A549 (cell line): ENCODE measurements around the gene DENND4B. TPM values are rescaled to one million over a fixed set of nuclear protein-coding genes. Genes with fewer than 3 reads are reported as not detected.

ENCODE experiments used
- ATAC-seq, 2 experiments: fragments of 200-7000 bp in 1 of 2; fragments of >200 bp in 1 of 2; cut with Nextera tagmentation in 1 of 2; cut with Tn5 transposase in 1 of 2; 3 replicates each; pipeline versions ENCODE4 v1.8.0 to v1.9.1; 2018 to 2020; ENCODE audit warnings: mild to moderate bottlenecking in 1 of 2, moderate library complexity in 1 of 2
- CTCF ChIA-PET: fragments of 300-600 bp; sonication (Branson Sonifier 250); formaldehyde crosslinking; extraction: SDS; loops from one replicate; lab custom pipeline; 2021; ENCODE audit warnings: antibody characterized with exemption, inconsistent platforms; lab: Yijun Ruan, JAX
- POLR2A ChIA-PET: fragments of 350-600 bp; formaldehyde crosslinking; extraction: SDS; loops from one replicate; lab custom pipeline; 2021; ENCODE audit warnings: antibody characterized with exemption, inconsistent platforms; lab: Yijun Ruan, JAX
- DNase-seq, 2 experiments: peaks; one replicate each; pipeline versions ENCODE4 v3.0.0 to v3.0.0-alpha.2; 2011 to 2016; ENCODE audit warnings: low read depth in 1 of 2, low spot score in 1 of 2
- FAIRE-seq: peaks from 2 replicates; lab custom pipeline; 2011; peaks lifted over from hg19 to GRCh38; lab: Jason Lieb, UNC
- H3K27ac ChIP-seq, 2 experiments: fragments of >200 bp; sonication (Bioruptor Twin); formaldehyde crosslinking; 3 replicates each; pipeline ENCODE4 v1.5.1; 2016 to 2017
- H3K4me1 ChIP-seq: fragments of >200 bp; sonication (Bioruptor Twin); formaldehyde crosslinking; 3 replicates; pipeline ENCODE4 v1.6.1; 2016
- H3K4me2 ChIP-seq: fragments of >200 bp; sonication (Bioruptor Twin); formaldehyde crosslinking; 3 replicates; pipeline ENCODE4 v1.6.1; 2016
- H3K4me3 ChIP-seq: fragments of >200 bp; sonication (Bioruptor Twin); formaldehyde crosslinking; 3 replicates; pipeline ENCODE4 v1.5.1; 2016
- H3K9me3 ChIP-seq: fragments of >200 bp; sonication (Bioruptor Twin); formaldehyde crosslinking; 3 replicates; pipeline ENCODE4 v1.6.1; 2016
- BCL3 ChIP-seq: fragments of >200 bp; sonication (Bioruptor Twin); formaldehyde crosslinking; IDR thresholded peaks from 3 replicates; pipeline ENCODE4 v1.6.1; 2016
- BHLHE40 ChIP-seq: IDR thresholded peaks from 2 replicates; pipeline ENCODE4 v1.6.1; 2012; ENCODE audit warnings: low read depth, low read length, inconsistent platforms
- CEBPB ChIP-seq, 2 experiments: fragments of >200 bp in 1 of 2; sonication (Bioruptor Twin) in 1 of 2; formaldehyde crosslinking in 1 of 2; IDR thresholded peaks; 2 replicates each; pipeline ENCODE4 v1.6.1; 2012 to 2016
- CHD2 ChIP-seq: fragments of 150-350 bp; IDR thresholded peaks from 2 replicates; pipeline ENCODE4 v1.6.1; 2014; ENCODE audit warnings: low read length; ENCODE audit not compliant: partially characterized antibody
- CHD4 ChIP-seq: fragments of 200-600 bp; sonication (generic); IDR thresholded peaks from 2 replicates; pipeline ENCODE4 v1.6.1; 2016; ENCODE audit warnings: antibody characterized with exemption, mild to moderate bottlenecking, borderline replicate concordance
- EHF ChIP-seq: fragments of 250-450 bp; sonication (Bioruptor Pico); IDR thresholded peaks from 2 replicates; pipeline ENCODE4 v1.5.0; 2020; ENCODE audit warnings: mild to moderate bottlenecking
- EHMT2 ChIP-seq: fragments of 200-600 bp; sonication (generic); IDR thresholded peaks from 2 replicates; pipeline ENCODE4 v1.6.1; 2016; ENCODE audit warnings: antibody characterized with exemption, low read depth, mild to moderate bottlenecking, moderate library complexity
- EP300 ChIP-seq, 2 experiments: fragments of >200 bp; sonication (Bioruptor Twin); formaldehyde crosslinking; IDR thresholded peaks; 2 replicates in 1 of 2; 3 replicates in 1 of 2; pipeline ENCODE4 v1.6.1; 2016 to 2017
- ESRRA ChIP-seq: fragments of 150-350 bp; IDR thresholded peaks from 2 replicates; pipeline ENCODE4 v1.6.1; 2014; ENCODE audit warnings: mild to moderate bottlenecking, low read length, borderline replicate concordance
- FOXS1 ChIP-seq: fragments of 250-450 bp; sonication (Bioruptor Pico); IDR thresholded peaks from 2 replicates; pipeline ENCODE4 v1.5.0; 2020; ENCODE audit warnings: mild to moderate bottlenecking, moderate library complexity
- HES2 ChIP-seq: fragments of >200 bp; sonication (Bioruptor Twin); formaldehyde crosslinking; IDR thresholded peaks from 2 replicates; pipeline ENCODE4 v1.6.1; 2016
- HOXB5 ChIP-seq: fragments of 250-450 bp; sonication (Bioruptor Pico); IDR thresholded peaks from 2 replicates; pipeline ENCODE4 v1.5.0; 2020; ENCODE audit warnings: mild to moderate bottlenecking, moderate library complexity
- JUN ChIP-seq, 2 experiments: fragments of >200 bp; sonication (Bioruptor Twin); formaldehyde crosslinking; IDR thresholded peaks; 2 replicates in 1 of 2; 3 replicates in 1 of 2; pipeline ENCODE4 v1.6.1; 2016 to 2017
- KDM5A ChIP-seq: fragments of 200-600 bp; sonication (generic); IDR thresholded peaks from 2 replicates; pipeline ENCODE4 v1.6.1; 2016; ENCODE audit warnings: antibody characterized with exemption, mild to moderate bottlenecking
- MAX ChIP-seq: IDR thresholded peaks from 2 replicates; pipeline ENCODE4 v1.6.1; 2012
- MYC ChIP-seq: IDR thresholded peaks from 2 replicates; pipeline ENCODE4 v1.6.1; 2012; ENCODE audit warnings: mild to moderate bottlenecking, inconsistent platforms, low read length, improper control_type of control experiment, borderline replicate concordance
- NPAS2 ChIP-seq: fragments of 250-450 bp; sonication (Bioruptor Pico); IDR thresholded peaks from 2 replicates; pipeline ENCODE4 v1.8.0; 2022; ENCODE audit warnings: mild to moderate bottlenecking, moderate library complexity, borderline replicate concordance
- NR3C1 ChIP-seq: fragments of >200 bp; sonication (Bioruptor Twin); formaldehyde crosslinking; IDR thresholded peaks from 3 replicates; pipeline ENCODE4 v1.6.1; 2017
- PHF8 ChIP-seq: fragments of 200-600 bp; sonication (generic); IDR thresholded peaks from 2 replicates; pipeline ENCODE4 v1.6.1; 2016; ENCODE audit warnings: low read depth, mild to moderate bottlenecking, antibody characterized with exemption, moderate library complexity, borderline replicate concordance
- POLR2A ChIP-seq: IDR thresholded peaks from 2 replicates; pipeline ENCODE4 v1.6.1; 2012; ENCODE audit warnings: mild to moderate bottlenecking, low read length
- TFCP2L1 ChIP-seq: fragments of 250-450 bp; sonication (Bioruptor Pico); IDR thresholded peaks from 2 replicates; pipeline ENCODE4 v1.5.0; 2021; ENCODE audit warnings: mild to moderate bottlenecking
- ZC3H11A ChIP-seq: fragments of 450-650 bp; IDR thresholded peaks from 2 replicates; pipeline ENCODE4 v1.6.1; 2014; ENCODE audit warnings: antibody characterized with exemption, mild to moderate bottlenecking
- ZSCAN20 ChIP-seq: fragments of 250-450 bp; sonication (Bioruptor Pico); IDR thresholded peaks from 2 replicates; pipeline ENCODE4 v1.8.0; 2022; ENCODE audit warnings: mild to moderate bottlenecking, moderate library complexity
- WGBS: methylation state at CpG from one replicate; pipeline ENCODE4 v1.1.6; 2017; ENCODE audit errors: missing lambda C conversion rate; 5-methylcytosine and 5-hydroxymethylcytosine counted together
- polyA plus RNA-seq, 4 experiments: library from polyadenylated mRNA; depleted of rRNA in 3 of 4; stranded (reverse); fragments of >200 nt; fragmentation: RNase III in 1 of 4; extraction: RNeasy Plus Mini Kit Qiagen cat#74134 plus additional on column Dnase treatment in 1 of 4; gene quantifications; 2 replicates in 3 of 4; 3 replicates in 1 of 4; pipeline ENCODE4 v1.2.3, GENCODE V29; 2011 to 2017

The DENND4B gene
- polyA plus RNA-seq, 2 of the 4 experiments (the other 2 are of a cell fraction) = 18.7 to 43.3 TPM

- ChIA-PET POLR2A (interaction anchor here (0.6 to 4.4 kb wide), 10 partner anchors 9 to 194 kb away, joined by 3 to 78 read pairs (median 6); partner anchors contain the start of genes CREB3L4, DENND4B, GATAD2B and RAB13), CTCF (interaction anchor here (0.5 to 7.5 kb wide), 19 partner anchors 9 to 947 kb away, joined by 3 to 90 read pairs (median 3); partner anchors contain the start of genes CREB3L4, DENND4B and RAB13)
- peak within 1 kb of the TSS; percentile 92 for H3K4me2 ChIP-seq
- H3K4me1 ChIP-seq = peaks cover 18% of the 10 kb centered on the region
- peak within 1 kb of the TSS; percentile 88 to 95 for H3K27ac ChIP-seq
- DNase-seq (peak; percentile 82 to 90), ATAC-seq (peak; percentile 95 to 98), FAIRE-seq (no peak)
- WGBS = 2% methylated on average over 30 of the region's 75 CpGs
- H3K4me3 ChIP-seq = peak within 1 kb of the TSS; percentile 92
- H3K9me3 ChIP-seq = no peaks in the 10 kb centered on the region
- TF ChIP-seq MAX = peak; percentile 81
- TF ChIP-seq BCL3 = peak; percentile 83
- TF ChIP-seq POLR2A = peak; percentile 56
- TF ChIP-seq ZC3H11A = no peak
- TF ChIP-seq JUN (IDR thresholded peaks at IDR 0.05) = peak in 1 of 2 experiments; percentile 62; a peak in 1 of 5 replicates
- peak; percentile 93 for TF ChIP-seq PHF8
Measured at GRCh38 chr1:153977250-153978240, 31.0 kb upstream of the DENND4B start, which contains the start of gene JTB. TSS of gene JTB (minus strand) at chr1:153977674. CDS start at chr1:153977252, 422 bp downstream.

GRCh38 chr1:153976819-153977249, 30.3 kb upstream of the DENND4B start:
- TF ChIP-seq CHD2 (no peak), CHD4 (no peak), EHMT2 (no peak), NPAS2 (no peak), HOXB5 (CRISPR knock-in tag) (no peak), HES2 (no peak), MAX (no peak), ZC3H11A (no peak), CEBPB (IDR thresholded peaks at IDR 0.05) (no peak), EHF (no peak), FOXS1 (CRISPR knock-in tag) (no peak), KDM5A (no peak), NR3C1 (no peak), BHLHE40 (no peak), ESRRA (no peak), TFCP2L1 (CRISPR knock-in tag) (no peak), ZSCAN20 (CRISPR knock-in tag) (no peak), MYC (no peak), EP300 (IDR thresholded peaks at IDR 0.05) (no peak)
- ATAC-seq = peak; percentile 3 to 45; a peak in 4 of 6 replicates
- Histone ChIP-seq H3K4me3 (peak overlapping the region; percentile 92), H3K4me2 (peak overlapping the region; percentile 92), H3K4me1 (peaks cover 18% of the 10 kb centered on the region), H3K27ac (peak overlapping the region; percentile 88 to 95), H3K9me3 (no peaks in the 10 kb centered on the region)
- CTCF ChIA-PET = interaction anchor here (0.8 to 7.5 kb wide), 10 partner anchors 9 to 187 kb away, joined by 3 to 90 read pairs (median 5); partner anchors contain the start of genes CREB3L4, DENND4B and RAB13
- 2% methylated on average over 13 of the region's 16 CpGs for WGBS
- no peak for DNase-seq
- no peak for FAIRE-seq
- POLR2A ChIA-PET = interaction anchor here (0.9 to 4.4 kb wide), 9 partner anchors 9 to 193 kb away, joined by 3 to 78 read pairs (median 8); partner anchors contain the start of genes CREB3L4, DENND4B, GATAD2B and RAB13
